Activated T-helper 2 cell treated with anti-CD3 and anti-CD28 coated beads, Interferon-gamma antibody, Interleukin-2, Interleukin-4, amounts not matched to agents 10 μg/mL and 5 μg/mL and 100 μg/mL, durations not matched to agents 14 hours and 24 hours and 36 hours (primary cell): ENCODE data around the gene CSNK1G1. TPM values are rescaled to one million over a fixed set of nuclear protein-coding genes. Genes with fewer than 3 reads are reported as not detected.
A peak's percentile ranks its signal among the peaks of the same experiment; 100 is the strongest.

Source experiments
- DNase-seq: peaks from one replicate; pipeline ENCODE4 v3.0.0; 2021; ENCODE audit warnings: low spot score
- H3K27ac Mint-ChIP-seq: one replicate; pipeline ENCODE4 v1.8.0; 2021; ENCODE audit warnings: mixed read lengths
- H3K27me3 Mint-ChIP-seq: one replicate; pipeline ENCODE4 v1.8.0; 2021; ENCODE audit warnings: low read depth, mixed read lengths
- H3K36me3 Mint-ChIP-seq: one replicate; pipeline ENCODE4 v1.8.0; 2021; ENCODE audit warnings: low read depth, mixed read lengths
- H3K4me1 Mint-ChIP-seq: one replicate; pipeline ENCODE4 v1.8.0; 2021; ENCODE audit warnings: low read depth, mixed read lengths
- H3K4me3 Mint-ChIP-seq: one replicate; pipeline ENCODE4 v1.8.0; 2021; ENCODE audit warnings: low read depth, mild to moderate bottlenecking, moderate library complexity, mixed read lengths
- H3K9me3 Mint-ChIP-seq: one replicate; pipeline ENCODE4 v1.8.0; 2021; ENCODE audit warnings: mixed read lengths
- intact Hi-C: fragments of 100-400 bp; cut with micrococcal nuclease; formaldehyde crosslinking; loops from one replicate; pipeline ENCODE4 v1.15.1; 2023
- total RNA-seq: library from RNA; stranded (reverse); gene quantifications from 2 replicates; pipeline ENCODE4 v1.2.3, GENCODE V29; 2022

Gene CSNK1G1
- total RNA-seq, 1 donor from 2014 or later = 31.8 TPM

GRCh38 chr15:64161688-64162477 is 194.1 kb downstream of the CSNK1G1 start:
- no peaks in the 10 kb centered on the region for H3K9me3 Mint-ChIP-seq
- peak overlapping the region; percentile 85 for H3K27ac Mint-ChIP-seq
- no peaks in the 10 kb centered on the region for H3K27me3 Mint-ChIP-seq
- H3K4me3 Mint-ChIP-seq = peak overlapping the region; percentile 89
- intact Hi-C loops = loop anchor here (5.0 kb wide), 1 partner anchor 195 kb away; the partner anchor contains the start of gene CSNK1G1
- H3K4me1 Mint-ChIP-seq = peaks cover 45% of the 10 kb centered on the region
- peaks cover 43% of the 10 kb centered on the region for H3K36me3 Mint-ChIP-seq
- no peak for DNase-seq

DNA sequence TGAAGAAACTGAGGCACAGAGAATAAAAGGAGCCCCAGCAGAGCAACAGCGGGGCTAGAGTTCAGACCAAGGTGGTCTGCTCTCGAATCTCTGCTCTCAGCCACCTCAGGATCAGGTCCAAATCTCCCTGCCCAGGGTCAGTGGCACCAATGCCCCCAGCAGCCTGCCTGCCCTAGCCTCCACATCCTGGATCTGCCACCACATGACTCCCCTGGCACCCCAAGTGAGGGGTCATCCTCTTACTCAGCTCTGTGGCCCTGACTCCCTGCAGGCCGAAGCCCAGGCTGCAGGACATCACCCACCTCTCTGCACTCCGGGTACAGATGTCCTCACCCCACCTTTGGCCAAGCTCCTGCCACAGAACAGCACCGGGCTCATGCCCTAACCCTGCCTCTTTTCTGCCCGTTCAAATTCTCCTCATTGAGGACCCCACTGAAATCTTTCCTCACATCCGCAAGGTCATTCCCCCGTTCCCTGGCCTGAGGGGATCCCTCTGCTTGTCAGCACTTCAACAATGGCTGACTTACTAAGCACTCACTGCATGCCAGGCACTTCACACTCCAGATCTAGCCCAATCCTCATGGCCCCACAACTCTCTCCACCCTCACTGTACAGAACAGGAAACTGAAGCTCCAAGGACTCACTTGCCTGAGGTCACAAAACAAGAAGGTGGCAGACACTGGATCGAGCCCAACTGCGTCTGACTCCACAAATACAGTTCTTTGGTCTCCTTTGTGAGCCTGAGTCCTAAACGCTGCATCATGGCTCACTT is 197.4 kb downstream of the CSNK1G1 start:
- H3K27me3 Mint-ChIP-seq = no peaks in the 10 kb centered on the region
- no peak for DNase-seq
- H3K4me3 Mint-ChIP-seq = no peak overlapping the region
- H3K36me3 Mint-ChIP-seq = peaks cover 65% of the 10 kb centered on the region
- no peaks in the 10 kb centered on the region for H3K9me3 Mint-ChIP-seq
- H3K27ac Mint-ChIP-seq = peak overlapping the region; percentile 26
- H3K4me1 Mint-ChIP-seq = peaks cover 31% of the 10 kb centered on the region
- intact Hi-C loops = loop anchor here (10.0 kb wide), 1 partner anchor 264 kb away; no protein-coding TSS in a partner anchor

DNA sequence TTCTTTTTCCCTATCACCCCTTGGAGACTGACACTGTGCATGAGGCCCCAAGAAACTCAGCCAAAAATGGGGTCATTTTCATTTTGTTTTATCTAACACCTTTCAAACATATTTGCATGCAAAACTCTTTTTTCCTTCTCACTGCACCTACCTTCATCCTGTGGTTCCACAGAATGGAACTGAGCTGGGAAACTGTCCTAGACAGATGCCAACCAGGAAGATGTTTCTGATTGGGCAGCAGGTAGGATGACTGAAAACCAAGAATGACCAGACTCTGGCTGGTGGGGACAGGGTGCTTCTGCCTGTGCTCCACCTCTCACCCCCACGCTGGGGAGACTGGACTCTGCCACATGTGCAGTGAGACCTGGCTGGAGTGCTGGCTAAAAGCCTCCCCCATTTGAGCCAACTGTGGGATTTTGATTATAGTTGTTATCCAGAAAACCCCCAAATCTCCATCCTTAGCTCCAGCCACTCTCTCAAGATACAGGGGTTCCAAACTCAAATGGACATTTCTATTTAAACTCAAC is 198.3 kb downstream of the CSNK1G1 start:
- Mint-ChIP-seq H3K9me3 (no peaks in the 10 kb centered on the region), H3K36me3 (peaks cover 68% of the 10 kb centered on the region), H3K4me1 (peaks cover 31% of the 10 kb centered on the region), H3K27ac (no peak overlapping the region), H3K27me3 (peaks cover 7% of the 10 kb centered on the region), H3K4me3 (no peak overlapping the region)
- intact Hi-C loops = loop anchor here (10.0 kb wide), 1 partner anchor 263 kb away; no protein-coding TSS in a partner anchor
- no peak for DNase-seq

DNA sequence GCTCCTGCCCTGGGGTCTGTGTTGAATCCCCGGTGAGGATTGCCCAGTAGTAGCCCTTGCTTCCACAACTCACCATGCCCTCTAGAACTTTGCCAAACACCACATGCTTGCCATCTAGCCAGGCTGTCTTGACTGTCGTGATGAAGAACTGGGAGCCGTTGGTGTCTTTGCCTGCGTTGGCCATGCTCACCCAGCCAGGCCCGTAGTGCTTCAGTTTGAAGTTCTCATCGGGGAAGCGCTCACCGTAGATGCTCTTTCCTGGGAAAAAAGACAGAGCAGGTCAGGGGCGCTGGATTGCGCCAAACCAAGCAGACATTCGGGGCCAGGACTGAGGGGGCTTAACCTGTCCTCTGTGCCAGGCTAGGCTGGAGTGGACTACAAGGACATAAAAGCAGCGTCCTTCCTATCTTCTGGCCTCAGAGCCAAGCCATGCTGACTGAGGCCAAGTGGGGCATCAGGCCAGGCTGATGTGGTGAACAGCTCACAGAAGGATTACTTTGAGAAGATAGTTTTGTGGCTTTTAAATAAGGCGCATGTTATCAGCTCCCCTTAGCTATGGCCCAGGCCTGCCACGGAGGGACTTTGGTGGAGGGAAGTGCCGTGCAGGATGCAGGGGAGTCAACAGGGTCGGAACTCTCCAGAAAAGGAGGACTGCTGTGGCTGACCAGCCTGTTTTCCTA is 199.2 kb downstream of the CSNK1G1 start:
- H3K36me3 Mint-ChIP-seq = peaks cover 62% of the 10 kb centered on the region

GRCh38 chr15:64155802-64156651 is 199.9 kb downstream of the CSNK1G1 start:
- Mint-ChIP-seq H3K4me1 (peaks cover 26% of the 10 kb centered on the region), H3K27ac (peak overlapping the region; percentile 26), H3K27me3 (peaks cover 7% of the 10 kb centered on the region), H3K9me3 (no peaks in the 10 kb centered on the region), H3K4me3 (no peak overlapping the region), H3K36me3 (peaks cover 59% of the 10 kb centered on the region)
- no peak for DNase-seq
- intact Hi-C loops = loop anchor here (10.0 kb wide), 1 partner anchor 261 kb away; no protein-coding TSS in a partner anchor

More for the DNA sequence above, 199.2 kb downstream of the CSNK1G1 start:
- no peaks in the 10 kb centered on the region for H3K9me3 Mint-ChIP-seq
- intact Hi-C loops = loop anchor here (10.0 kb wide), 1 partner anchor 262 kb away; no protein-coding TSS in a partner anchor
- H3K27ac Mint-ChIP-seq = no peak overlapping the region
- peaks cover 7% of the 10 kb centered on the region for H3K27me3 Mint-ChIP-seq
- no peak overlapping the region for H3K4me3 Mint-ChIP-seq
- H3K4me1 Mint-ChIP-seq = peaks cover 28% of the 10 kb centered on the region
- DNase-seq = no peak

DNA sequence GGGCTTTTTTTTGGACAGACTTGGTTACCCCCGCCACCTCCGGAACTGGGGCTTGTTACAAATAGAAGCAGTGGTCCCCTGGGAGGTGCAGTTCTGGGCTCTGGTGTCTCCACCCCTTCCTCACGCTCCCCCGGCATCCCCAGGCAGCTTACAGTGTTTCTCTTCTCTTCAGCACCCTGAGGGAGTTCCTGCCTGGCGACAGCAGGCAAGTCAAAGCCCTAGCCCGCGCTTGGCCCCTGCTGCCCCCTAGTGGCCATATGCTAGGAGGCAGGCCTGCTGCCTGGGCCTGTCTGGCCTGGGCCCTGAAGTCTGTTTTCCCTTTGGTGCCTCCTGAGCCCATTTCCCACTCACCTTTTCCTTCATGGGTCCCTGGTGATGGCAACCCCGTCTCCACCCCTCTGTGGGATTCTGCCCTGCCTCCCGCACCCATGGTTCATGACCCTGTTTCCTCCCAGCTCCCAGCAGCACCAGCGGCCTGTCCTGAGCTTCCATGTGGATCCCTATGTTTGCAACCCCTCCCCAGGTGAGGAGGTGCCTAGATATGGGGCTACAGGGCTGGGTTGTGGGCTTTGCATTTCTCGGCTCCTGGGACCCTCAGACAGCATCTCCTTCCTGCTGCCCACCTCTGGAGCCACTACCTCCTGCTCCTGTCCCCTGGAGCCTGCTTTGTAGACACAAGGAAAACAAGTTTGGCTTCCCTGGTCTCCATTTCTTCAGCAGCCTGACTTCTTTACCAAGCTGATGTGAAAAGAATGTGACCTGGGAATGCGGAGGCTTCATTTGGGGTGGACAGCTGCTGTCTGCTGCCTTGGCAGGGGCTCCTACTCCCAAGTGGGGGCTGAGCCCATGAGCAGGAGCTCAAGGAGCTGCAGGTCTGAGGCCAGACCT is 202.2 kb downstream of the CSNK1G1 start:
- peaks cover 25% of the 10 kb centered on the region for H3K4me1 Mint-ChIP-seq
- H3K9me3 Mint-ChIP-seq = no peaks in the 10 kb centered on the region
- H3K4me3 Mint-ChIP-seq = peak overlapping the region; percentile 67
- H3K27me3 Mint-ChIP-seq = peaks cover 7% of the 10 kb centered on the region
- DNase-seq = peak; percentile 85
- no peak overlapping the region for H3K27ac Mint-ChIP-seq
- H3K36me3 Mint-ChIP-seq = peaks cover 44% of the 10 kb centered on the region
- intact Hi-C loops = loop anchor here (2.0 to 10.0 kb wide), 2 partner anchors 59 to 259 kb away; partner anchors contain the start of gene SNX1

DNA sequence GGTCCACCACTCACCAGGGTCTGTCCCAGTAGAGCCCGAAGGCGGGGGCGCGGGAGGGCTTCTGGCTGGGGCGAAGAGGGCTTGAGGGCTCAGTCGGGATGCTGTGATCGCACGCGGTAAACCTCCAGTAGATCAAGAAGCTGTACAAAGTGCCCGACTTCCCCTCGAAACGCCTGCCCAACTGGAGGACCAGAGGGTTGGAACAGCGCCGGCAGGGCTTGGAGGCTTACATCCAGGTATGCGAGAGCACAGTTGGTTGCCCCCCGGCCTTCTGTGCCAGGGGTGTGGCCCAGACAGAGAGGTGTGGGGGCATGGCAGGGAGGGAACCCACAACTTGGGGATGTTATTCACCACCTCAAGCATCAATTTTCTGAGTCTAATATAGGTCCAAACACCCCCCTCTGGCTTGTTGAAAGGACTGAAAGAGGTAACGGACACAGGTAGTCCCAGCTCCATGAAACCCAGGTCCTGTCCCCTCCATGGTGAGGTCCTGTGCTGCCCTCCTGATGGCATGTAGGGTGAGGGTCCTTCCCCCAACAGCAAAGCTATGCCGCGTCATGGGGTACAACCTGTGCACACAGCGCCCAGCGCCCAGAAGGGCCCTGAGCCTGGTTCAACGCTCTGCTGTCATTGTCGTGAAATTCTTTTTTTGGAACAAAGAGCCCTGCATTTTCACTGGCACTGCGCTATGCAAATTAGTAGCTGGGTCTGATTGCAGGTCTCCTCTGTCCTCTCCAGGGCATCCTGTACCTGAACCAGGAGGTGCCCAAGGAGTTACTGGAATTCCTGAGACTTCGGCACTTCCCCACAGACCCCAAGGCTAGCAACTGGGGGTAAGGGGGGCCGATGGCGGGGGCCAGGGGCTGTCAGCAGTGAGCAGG is 203.2 kb downstream of the CSNK1G1 start:
- Mint-ChIP-seq H3K4me3 (peak overlapping the region; percentile 67), H3K9me3 (no peaks in the 10 kb centered on the region), H3K36me3 (peaks cover 34% of the 10 kb centered on the region), H3K27me3 (peaks cover 7% of the 10 kb centered on the region), H3K4me1 (peaks cover 17% of the 10 kb centered on the region), H3K27ac (no peak overlapping the region)
- DNase-seq = no peak
- intact Hi-C loops = loop anchor here (2.0 to 10.0 kb wide), 2 partner anchors 58 to 258 kb away; partner anchors contain the start of gene SNX1

DNA sequence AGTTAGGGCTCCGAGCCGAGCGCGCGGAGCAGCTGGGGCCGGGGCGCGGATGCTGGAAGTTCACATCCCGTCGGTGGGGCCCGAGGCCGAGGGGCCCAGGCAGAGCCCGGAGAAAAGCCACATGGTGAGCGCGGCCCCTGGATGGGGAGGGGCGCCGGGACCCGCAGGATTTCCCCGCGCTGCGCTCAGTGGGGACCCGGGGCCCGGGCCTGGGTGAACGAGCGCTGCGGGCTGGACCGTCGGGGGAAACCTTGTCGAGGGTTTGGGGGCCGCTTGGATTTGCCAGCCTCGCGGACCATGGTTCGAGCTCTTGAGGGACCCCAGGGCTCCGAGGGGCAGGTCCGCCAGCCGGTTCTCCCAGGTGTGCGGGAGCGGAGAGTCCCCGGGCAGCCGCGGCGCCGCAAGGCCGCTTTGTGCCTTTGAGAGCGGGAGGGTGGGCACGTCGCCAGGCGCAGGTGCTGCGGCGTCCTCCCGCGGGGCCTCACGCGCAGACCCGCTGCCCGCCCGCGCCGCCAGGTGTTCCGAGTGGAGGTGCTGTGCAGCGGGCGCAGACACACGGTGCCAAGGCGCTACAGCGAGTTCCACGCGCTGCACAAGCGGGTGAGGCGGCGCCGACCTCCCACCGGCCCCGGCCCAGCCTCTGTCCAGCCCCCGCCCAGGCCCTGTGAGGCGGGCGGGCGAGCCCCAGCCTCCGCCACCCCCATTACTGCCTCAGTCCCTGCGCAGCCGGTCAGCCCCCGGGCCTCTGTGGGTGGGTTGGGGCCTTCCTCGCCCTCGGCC is 204.1 kb downstream of the CSNK1G1 start, which contains the start of gene SNX22:
Gene SNX22, plus strand, starts transcription at position 5 of the 780 bp plus-strand sequence. Its CDS starts 45 bp downstream, at position 50.
- Mint-ChIP-seq H3K4me3 (peak within 1 kb of the TSS; percentile 79), H3K27me3 (peaks cover 7% of the 10 kb centered on the region), H3K36me3 (peaks cover 25% of the 10 kb centered on the region), H3K4me1 (peaks cover 15% of the 10 kb centered on the region), H3K9me3 (no peaks in the 10 kb centered on the region), H3K27ac (no peak within 1 kb of the TSS)
- intact Hi-C loops = loop anchor here (2.0 to 10.0 kb wide), 2 partner anchors 57 to 257 kb away; partner anchors contain the start of gene SNX1
- no peak for DNase-seq

- peaks cover 8% of the 10 kb centered on the region for H3K36me3 Mint-ChIP-seq
- H3K4me3 Mint-ChIP-seq = peak overlapping the region; percentile 17
- intact Hi-C loops = loop anchor here (10.0 kb wide), 1 partner anchor 255 kb away; no protein-coding TSS in a partner anchor
- peaks cover 13% of the 10 kb centered on the region for H3K4me1 Mint-ChIP-seq
- no peaks in the 10 kb centered on the region for H3K9me3 Mint-ChIP-seq
- peaks cover 7% of the 10 kb centered on the region for H3K27me3 Mint-ChIP-seq
- H3K27ac Mint-ChIP-seq = no peak overlapping the region
- DNase-seq = no peak
These were observed 205.9 kb downstream of the CSNK1G1 start for GRCh38 chr15:64149893-64150578.
